GM04504 (cell line): Measurements from ENCODE around the gene SERINC3.
"Not testable (repeated sequence)": the region's sequence is repeated elsewhere in the genome, so short reads cannot be mapped to it uniquely, and the experiment has no call there.

ENCODE experiments used
- DNase-seq: peaks from one replicate; pipeline ENCODE4 v3.0.0-alpha.2; 2012; ENCODE audit warnings: low read depth

SERINC3 gene

DNA sequence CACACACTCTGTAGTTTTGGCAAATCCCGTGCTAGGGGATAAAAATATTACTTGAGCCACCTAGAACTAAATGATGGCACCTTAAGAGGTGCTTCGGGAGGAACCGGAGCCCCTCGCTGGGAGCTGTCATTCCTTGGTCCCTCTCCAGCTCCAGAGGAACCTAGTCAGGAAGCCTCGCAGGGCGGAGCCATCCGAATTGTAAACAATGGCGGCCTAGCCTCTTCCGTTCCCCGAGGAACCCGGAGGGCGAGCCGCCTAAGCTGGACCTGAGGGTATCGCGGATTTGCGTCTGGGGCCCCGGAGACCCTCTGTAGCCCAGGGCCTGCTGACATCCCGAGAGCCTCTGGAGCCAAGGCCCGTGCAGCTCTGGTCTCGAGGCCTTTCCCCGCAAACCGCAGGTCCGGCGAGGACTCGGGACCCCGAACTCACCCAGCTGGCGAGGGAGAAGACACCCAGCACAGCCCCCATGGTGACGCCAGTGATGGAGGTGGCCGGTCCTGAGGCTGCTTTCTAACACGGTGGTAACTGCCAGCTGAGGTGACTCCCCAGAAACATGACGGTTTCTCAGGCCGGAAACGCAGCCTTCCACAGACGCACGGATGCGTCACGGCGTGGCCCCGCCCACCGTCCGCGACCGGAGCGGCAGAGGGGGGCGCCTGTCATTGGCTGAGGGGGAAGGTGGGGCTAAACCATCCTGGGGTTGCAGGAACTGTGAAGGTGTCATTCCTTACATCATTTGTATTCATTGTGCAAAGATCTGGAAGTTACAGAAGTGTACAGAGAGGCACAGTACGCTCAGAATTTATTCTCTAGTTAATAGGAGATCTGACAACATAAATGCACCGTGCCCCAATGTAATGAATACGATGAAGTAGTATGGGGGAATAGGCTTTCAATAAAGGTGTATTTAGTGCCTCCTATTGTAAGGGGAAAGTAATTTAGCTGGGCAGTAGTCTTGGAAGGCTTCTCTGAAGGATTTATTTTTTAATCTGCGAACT is at the start of gene SERINC3:
Gene SERINC3 (minus strand): TSS at position 587 of the 998 bp plus-strand sequence. CDS start 119 bp downstream, at position 468.
- DNase-seq, result peak; percentile 88

- DNase-seq, result no peak
These were observed 49.6 kb upstream of the SERINC3 start for GRCh38 chr20:44571362-44571988.

DNA sequence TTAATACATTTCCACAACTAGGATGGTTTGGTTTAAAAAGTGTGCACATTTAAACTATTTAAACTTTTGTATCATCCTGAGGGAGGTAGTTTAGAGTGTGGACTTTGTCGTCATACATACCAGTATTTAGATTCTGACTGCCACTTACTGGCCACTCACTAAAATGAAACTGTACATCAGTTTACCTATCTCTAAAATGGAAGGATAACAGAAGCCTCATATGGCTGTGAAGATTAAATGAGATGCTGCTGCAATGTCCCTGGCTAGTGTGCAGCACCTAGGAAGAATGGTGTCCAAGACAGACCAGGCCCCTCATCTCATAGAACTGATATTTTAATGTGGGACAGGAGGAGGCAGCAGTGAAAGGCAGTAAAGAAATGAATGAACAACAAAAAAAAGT is 48.5 kb upstream of the SERINC3 start:
- DNase-seq, result no peak

- no peak for DNase-seq
These were observed 44.9 kb upstream of the SERINC3 start for GRCh38 chr20:44566811-44567210.

GRCh38 chr20:44566018-44566417 is 44.1 kb upstream of the SERINC3 start:
- no peak for DNase-seq

DNA sequence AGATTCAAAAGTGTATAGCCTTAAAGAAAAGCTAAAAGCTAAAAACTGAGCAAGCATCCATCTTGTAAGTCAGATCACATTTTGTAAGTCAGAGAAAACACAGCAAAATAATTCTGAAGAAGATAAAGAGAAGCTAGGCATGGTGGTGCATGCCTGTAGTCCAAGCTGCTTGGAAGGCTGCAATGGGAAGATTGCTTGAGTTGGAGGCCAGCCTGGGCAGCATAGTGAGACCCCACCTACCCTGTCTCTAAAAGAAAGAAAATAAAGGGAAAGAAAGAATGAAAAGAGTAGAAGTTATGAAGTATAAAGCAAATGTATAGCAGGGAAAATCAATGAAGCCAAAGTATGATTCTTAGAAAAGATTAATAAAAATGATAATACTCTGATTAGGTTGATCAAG is 40.0 kb upstream of the SERINC3 start:
- no peak for DNase-seq

DNA sequence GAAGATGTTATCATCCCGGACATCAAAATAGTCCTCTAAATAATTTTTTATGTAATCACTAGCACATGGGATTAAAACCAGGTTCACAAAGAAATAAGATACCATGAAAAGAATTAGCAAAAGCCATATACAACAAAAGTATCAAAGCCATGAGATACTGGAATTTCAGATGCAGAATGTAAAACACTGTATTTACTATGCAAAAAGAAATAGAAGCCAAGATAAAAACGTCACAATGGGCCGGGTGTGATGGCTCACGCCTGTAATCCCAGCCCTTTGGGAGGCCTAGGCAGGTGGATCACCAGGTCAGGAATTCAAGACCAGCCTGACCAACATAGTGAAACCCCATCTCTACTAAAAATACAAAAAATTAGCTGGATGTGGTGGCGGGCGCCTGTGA is 38.9 kb upstream of the SERINC3 start:
- not testable (repeated sequence) for DNase-seq

- no peak for DNase-seq
These were observed 38.4 kb upstream of the SERINC3 start for GRCh38 chr20:44560229-44560628.

DNA sequence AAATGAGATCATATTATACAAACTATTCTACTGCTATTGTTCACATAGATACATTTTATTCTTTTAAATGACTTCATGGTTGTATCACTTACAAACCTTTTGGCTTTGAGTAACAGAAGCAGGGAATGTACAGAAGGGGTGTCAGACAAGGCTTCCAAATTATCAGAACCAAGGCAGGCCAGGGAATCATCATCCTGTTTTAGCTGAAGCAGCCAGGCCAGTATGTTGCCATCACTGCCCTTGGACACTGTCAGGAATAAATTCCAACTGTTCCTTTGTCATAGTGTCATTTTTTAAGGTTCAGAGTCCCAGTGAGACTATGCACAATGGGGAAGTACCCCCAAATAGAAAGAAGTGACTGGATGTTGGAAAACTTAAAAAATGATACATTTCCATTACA is 37.4 kb upstream of the SERINC3 start:
- DNase-seq, result no peak

- peak; percentile 63 for DNase-seq
These were observed 31.4 kb upstream of the SERINC3 start for GRCh38 chr20:44552950-44553908.

GRCh38 chr20:44552568-44552949 is 30.7 kb upstream of the SERINC3 start:
- no peak for DNase-seq

DNA sequence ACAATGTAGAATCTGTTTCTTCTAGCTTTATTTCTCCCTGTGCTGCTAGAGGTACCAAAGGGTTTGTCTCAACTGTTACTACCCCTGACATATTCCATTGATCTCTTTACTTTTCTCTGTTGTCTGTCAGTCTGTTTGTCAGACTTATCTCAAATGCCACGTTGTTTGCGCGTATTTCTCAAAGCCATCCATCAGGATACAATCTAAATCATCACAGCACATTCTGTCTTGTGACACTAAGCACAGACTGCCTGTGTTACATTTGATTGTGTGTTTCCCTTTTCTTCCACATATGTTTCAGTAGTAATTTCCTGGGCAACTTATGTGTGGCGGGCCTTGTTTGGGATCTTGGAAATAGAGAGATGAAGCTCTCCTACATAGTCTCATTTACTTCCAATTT is 30.2 kb upstream of the SERINC3 start:
- no peak for DNase-seq

DNA sequence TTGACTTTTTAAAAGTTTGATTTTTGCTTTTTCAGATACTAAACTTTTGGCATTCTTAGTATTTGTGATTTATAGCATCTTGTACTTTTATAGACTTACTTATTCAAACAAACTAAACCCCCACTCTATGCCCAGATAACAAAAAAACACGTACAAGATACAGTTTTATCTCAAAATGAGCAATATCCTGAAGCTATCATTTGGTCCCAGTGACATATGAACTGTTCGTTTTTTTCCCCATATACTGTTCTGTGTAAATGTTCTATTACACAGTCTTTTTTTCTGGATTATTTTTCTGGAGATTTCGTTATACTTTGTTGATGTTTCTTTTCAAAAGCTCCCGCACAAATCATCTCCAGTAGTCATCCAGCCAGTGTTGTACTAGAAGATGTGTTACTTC is 27.3 kb upstream of the SERINC3 start:
- DNase-seq, result no peak

- no peak for DNase-seq
These were observed 25.5 kb upstream of the SERINC3 start for GRCh38 chr20:44547419-44547818.

GRCh38 chr20:44544263-44544662 is 22.4 kb upstream of the SERINC3 start:
- DNase-seq, result no peak

DNA sequence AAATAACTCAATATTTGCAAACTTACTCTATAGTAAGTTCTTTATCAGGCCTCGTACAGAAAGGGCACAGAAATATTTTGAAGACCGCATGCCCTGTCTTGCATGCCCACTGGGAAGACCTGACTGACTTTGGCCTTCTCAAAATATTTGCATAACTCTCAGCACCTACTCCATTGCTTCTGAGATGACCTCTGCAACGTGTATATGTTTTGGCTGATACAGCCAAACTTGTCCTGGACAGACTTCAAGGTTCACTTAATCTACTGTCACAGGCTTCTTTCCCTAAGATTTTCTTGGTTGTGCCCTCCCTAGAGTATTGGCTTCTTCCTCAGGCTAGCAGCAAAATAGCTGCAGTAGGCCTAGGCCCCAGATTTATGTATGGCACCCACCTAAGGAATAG is 21.5 kb upstream of the SERINC3 start:
- DNase-seq, result no peak

DNA sequence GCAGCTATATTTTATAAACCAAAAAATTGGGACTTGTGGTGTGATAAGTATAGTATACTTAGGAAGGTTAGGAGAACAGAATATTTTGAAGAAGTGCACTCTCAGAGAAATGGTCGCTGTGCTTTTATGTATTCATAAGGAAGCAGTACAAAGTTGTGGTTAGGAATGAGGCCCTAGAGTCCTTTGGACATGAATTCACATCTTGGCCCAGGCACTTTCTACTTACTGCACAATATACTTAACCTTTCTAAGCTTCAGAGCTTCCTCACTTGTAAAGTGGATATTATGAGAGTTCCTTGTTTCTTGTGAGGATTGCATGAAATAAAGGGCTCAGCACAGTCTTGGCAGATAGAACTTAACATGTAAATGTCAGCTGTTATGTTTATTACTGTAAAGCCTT is 21.0 kb upstream of the SERINC3 start:
- no peak for DNase-seq

DNA sequence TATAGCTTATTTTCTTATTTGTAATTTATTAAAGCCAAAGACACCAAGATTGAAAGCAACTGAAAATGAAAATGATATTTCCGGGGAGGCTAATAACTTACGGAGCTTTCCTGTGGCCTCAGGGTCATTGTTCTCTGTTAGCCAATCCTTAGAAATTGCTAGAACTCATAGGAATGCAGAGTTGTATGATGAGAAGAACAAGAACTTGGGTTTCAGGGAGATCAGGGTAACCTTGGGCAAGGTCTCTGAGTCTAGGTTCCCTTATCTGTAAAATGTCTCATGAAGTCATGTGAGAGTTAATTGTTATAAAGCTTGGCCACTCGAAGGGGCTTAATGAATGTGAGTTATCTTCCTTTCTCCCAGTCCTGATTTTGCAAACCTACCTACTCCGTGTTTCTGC is 20.1 kb upstream of the SERINC3 start:
- no peak for DNase-seq

GRCh38 chr20:44540834-44541233 is 19.0 kb upstream of the SERINC3 start:
- DNase-seq, result no peak

- DNase-seq, result no peak
These were observed 16.1 kb upstream of the SERINC3 start for GRCh38 chr20:44537993-44538392.

GRCh38 chr20:44536175-44536574 is 14.3 kb upstream of the SERINC3 start:
- DNase-seq, result no peak

DNA sequence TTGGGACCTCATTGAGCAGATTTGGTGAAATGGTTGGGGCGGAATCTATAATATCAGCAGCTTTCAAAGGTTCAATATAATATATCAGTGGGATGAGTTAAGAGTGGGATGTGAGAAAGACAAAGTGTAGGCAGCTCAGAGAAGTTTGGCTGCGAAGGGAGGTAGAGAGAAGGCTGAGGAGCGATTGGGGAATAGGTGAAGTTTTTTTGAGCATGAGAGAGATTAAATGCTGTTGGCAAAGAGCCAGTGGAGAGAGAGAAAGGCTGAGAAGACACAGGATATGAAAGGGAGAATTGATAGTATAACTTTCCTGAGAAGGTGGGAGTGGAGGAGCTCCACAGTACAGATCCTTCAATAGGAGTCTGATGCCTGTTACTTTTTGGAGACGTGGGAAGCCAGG is 12.1 kb upstream of the SERINC3 start:
- no peak for DNase-seq
